Right cardiac atrium (tissue), 5 donors: ENCODE data around the gene DET1. TPM values are rescaled to one million over a fixed set of nuclear protein-coding genes. Genes with fewer than 3 reads are reported as not detected.
"Not testable (repeated sequence)": the region's sequence is repeated elsewhere in the genome, so short reads cannot be mapped to it uniquely, and the experiment has no call there.

ENCODE experiments used
- ATAC-seq, 2 donors: fragments of 200-7000 bp; cut with Tn5 transposase; one replicate each; pipeline versions ENCODE4 v1.8.0 to v1.9.1; 2020; ENCODE audit warnings: moderate library complexity in 2 of 2, mild to moderate bottlenecking in 1 of 2
- DNase-seq, 3 donors: peaks; one replicate each; pipeline ENCODE4 v3.0.0-alpha.2; 2020
- H3K27ac ChIP-seq: one replicate; pipeline ENCODE4 v1.5.1; 2013; ENCODE audit warnings: mild to moderate bottlenecking, low read length, control low read depth, moderate library complexity
- H3K27me3 ChIP-seq: one replicate; pipeline ENCODE4 v1.6.1; 2013; ENCODE audit not compliant: control insufficient read depth, insufficient read depth
- H3K4me1 ChIP-seq: one replicate; pipeline ENCODE4 v1.6.1; 2013; ENCODE audit warnings: low read length; ENCODE audit not compliant: control insufficient read depth, insufficient read depth
- H3K4me3 ChIP-seq: one replicate; pipeline ENCODE4 v1.5.1; 2013; ENCODE audit warnings: low read length, control low read depth
- H3K9me3 ChIP-seq: one replicate; pipeline ENCODE4 v1.6.1; 2013; ENCODE audit warnings: low read length; ENCODE audit not compliant: control insufficient read depth
- WGBS: extraction: QIAGEN DNeasy Blood & Tissue Kit; methylation state at CpG from one replicate; pipeline ENCODE4 v1.1.7; 2013; 5-methylcytosine and 5-hydroxymethylcytosine counted together
- intact Hi-C, 4 donors: fragments of 100-400 bp; cut with DNase I; formaldehyde crosslinking; loops; one replicate each; pipeline versions ENCODE4 v1.11.0 to v1.14.0; 2022 to 2023
- polyA plus RNA-seq: library from polyadenylated mRNA; stranded (reverse); fragments of 200-250 nt; gene quantifications from one replicate; pipeline ENCODE4 v1.2.3, GENCODE V29; 2013
- total RNA-seq, 4 donors: library from RNA; stranded (reverse); fragmentation: NEBNext Ultra II Directional; extraction: Animal tissue kit (Norgen Biotek cat#: 25700); gene quantifications; one replicate each; pipeline ENCODE4 v1.2.1, GENCODE V29; 2021
- donor health status: healthy with polysubstance abuse.
- donor health status: DM: no; HTN: yes; CAD: no.
- donor health status: DM: no; HTN: no; CAD: no.
- donor health status: DM: no; HTN: yes; CAD: no; lungs with severe emphysema.
- donor health status: DM: yes; HTN: yes; CAD: no.

The DET1 gene
- total and polyA plus RNA-seq, 5 donors = 5.1 to 8.0 (median 6.2) TPM

DNA sequence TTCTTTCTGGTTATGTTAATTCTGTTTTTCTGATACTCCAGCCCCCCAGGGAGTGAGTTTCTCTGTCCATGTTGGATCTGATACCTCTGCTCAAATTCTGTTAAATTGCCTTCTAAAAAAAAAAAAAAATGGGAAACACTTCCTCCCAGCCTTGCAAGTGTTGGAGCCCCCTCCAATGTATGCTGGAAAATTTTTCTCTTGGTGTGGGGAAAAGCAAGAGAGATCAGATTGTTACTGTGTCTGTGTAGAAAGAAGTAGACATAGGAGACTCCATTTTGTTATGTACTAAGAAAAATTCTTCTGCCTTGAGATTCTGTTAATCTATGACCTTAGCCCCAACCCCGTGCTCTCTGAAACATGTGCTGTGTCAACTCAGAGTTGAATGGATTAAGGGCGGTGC lies 6.1 kb downstream of the DET1 start:
- 65% methylated on average over 2 of the region's 2 CpGs for WGBS
- intact Hi-C loops = not testable (repeated sequence)

DNA sequence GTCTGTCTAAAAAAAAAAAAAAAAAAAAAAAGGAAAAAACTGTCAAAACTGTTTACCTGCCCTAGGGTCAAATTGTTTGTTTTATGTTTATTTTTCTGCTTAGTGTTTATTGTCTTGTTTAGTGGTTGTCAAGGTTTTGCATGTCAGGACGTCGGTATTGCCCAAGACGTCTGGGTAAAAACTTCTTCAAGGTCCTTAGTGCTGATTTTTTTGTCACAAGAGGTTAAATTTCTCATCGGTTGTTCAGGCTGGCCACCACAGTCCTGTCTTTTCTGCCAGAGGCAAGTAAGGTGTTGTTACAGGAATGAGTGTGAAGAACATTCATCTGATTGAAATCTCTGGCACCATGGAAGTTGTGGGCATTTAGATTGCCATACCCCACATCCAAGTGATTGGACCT lies 7.0 kb downstream of the DET1 start:
- ATAC-seq (no peak), DNase-seq (no peak)
- H3K27me3 ChIP-seq = no peaks in the 10 kb centered on the region
- H3K27ac ChIP-seq = no peak overlapping the region
- no peaks in the 10 kb centered on the region for H3K9me3 ChIP-seq
- peaks cover 3% of the 10 kb centered on the region for H3K4me1 ChIP-seq
- 67% methylated on average over 4 of the region's 4 CpGs for WGBS
- no peak overlapping the region for H3K4me3 ChIP-seq
- intact Hi-C loops = no loop called here

More for the DNA sequence above, 6.1 kb downstream of the DET1 start:
- not testable (repeated sequence) for H3K4me3 ChIP-seq, H3K4me1 ChIP-seq, H3K27ac ChIP-seq, H3K27me3 ChIP-seq, ATAC-seq, DNase-seq, H3K9me3 ChIP-seq

DNA sequence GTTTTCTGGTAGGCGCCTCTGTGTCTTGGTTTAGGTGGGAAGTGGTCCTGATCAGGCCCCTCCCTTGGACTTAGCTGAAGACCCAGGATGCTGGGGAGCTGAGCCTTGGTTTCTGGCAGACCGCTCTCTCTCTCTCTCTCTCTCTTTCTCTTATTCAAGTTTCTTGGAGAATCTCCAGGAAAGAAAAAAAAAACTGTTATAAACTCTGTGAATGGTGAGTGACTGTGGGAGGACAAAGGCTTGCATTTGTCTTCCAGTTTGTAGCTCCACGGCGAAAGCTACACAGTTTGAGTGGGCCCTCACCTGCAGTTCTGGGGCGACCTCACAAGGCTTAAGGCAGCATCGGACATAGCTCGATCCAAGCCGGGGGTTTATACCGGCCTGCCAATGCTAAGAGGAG lies 7.5 kb downstream of the DET1 start:
- intact Hi-C loops = no loop called here
- Histone ChIP-seq H3K9me3 (no peaks in the 10 kb centered on the region), H3K27ac (peak overlapping the region; percentile 48), H3K27me3 (no peaks in the 10 kb centered on the region), H3K4me3 (no peak overlapping the region), H3K4me1 (peaks cover 3% of the 10 kb centered on the region)
- no peak for DNase-seq
- ATAC-seq = peak in 1 of 2 donors; percentile 36
- 77% methylated on average over 9 of the region's 9 CpGs for WGBS

DNA sequence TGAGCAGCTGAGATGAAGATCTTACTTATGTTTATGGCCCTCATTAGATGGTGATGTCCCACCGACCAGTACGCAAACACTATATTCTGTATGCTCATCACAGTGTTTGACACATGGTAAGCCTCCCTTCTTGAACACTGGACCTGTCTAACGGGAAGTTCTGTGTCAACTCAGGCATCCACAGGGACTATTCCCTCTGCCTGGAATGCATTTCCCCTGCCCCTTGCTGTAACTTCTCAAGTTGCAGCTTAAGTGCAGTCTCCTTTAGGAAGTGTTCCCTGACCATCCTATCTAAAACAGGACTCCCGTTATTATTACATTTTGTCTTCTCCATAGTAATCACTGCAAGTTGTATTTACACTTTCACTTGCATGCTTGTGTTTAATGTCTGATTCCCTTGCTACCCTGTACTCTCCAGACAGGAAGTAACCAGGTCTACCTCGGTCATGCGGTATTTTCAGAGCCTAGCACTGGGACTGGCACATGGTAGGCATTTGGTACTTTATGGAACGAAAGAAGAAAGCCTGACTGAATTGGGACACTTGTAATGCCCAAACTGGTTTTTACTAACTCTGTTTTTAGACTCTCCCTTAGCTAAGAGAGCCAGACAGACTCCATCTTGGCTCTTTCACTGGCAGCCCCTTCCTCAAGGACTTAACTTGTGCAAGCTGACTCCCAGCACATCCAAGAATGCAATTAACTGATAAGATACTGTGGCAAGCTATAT lies 8.7 kb downstream of the DET1 start:
- WGBS = 82% methylated on average over 7 of the region's 7 CpGs
- no peak for DNase-seq
- no peaks in the 10 kb centered on the region for H3K27me3 ChIP-seq
- no peaks in the 10 kb centered on the region for H3K9me3 ChIP-seq
- H3K4me1 ChIP-seq = peaks cover 3% of the 10 kb centered on the region
- intact Hi-C loops = no loop called here
- H3K4me3 ChIP-seq = no peak overlapping the region
- ATAC-seq = no peak
- no peak overlapping the region for H3K27ac ChIP-seq

DNA sequence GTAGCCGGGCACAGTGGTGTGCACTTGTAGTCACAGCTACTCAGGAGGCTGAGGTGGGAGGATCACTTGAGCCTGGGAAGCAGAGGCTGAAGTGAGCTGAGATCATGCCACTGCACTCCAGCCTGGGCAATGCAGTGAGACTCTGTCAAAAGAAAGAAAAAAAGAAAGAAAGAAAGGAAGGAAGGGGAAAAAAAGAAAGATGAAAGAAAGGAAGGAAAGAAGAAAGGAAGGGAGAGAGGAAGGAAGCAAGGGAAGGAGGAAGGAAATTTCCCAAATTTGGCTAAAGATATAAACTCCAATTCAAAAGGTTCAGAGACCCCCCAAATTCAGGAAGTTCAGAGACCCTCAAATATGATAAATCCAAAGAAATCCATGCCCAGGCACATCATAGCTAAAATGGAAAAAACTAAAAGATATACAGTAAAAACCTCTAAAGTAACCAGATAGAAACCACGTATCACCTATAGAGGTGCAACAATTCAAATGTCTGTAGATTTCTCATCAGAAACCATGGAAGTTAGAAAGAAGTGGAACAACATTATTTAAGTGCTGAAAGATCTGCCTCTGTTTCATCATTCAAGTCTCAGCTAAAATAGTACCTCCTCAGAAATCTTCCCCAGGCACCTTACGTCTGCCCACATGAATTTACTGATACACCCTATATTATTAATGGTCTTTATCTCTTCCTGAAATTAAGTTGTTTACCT lies 10.7 kb downstream of the DET1 start:
- H3K9me3 ChIP-seq = no peaks in the 10 kb centered on the region
- no peak overlapping the region for H3K27ac ChIP-seq
- DNase-seq (no peak), ATAC-seq (no peak)
- 98% methylated on average over 3 of the region's 3 CpGs for WGBS
- no peaks in the 10 kb centered on the region for H3K27me3 ChIP-seq
- no peak overlapping the region for H3K4me3 ChIP-seq
- H3K4me1 ChIP-seq = no peaks in the 10 kb centered on the region
- intact Hi-C loops = no loop called here

DNA sequence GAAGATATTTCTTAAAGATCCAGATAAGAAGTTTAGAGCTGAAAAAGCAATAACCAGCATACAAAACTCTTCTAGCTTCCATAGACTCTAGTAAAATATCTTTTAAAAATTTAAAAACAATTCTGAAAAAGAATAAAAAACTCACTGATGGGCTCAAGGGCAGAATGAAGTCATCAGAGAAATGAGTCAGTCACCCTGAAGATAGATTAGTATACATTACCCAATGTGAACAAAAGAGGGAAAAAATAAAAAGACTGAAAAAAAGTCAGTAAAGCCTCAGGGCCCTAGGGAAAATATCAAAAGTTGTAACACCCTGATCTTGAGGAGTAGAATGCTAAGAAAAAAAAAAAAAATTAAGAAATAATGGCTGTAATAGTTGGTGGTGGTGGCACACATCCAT lies 11.4 kb downstream of the DET1 start:
- ATAC-seq = no peak
- intact Hi-C loops = no loop called here
- no peak for DNase-seq
- Histone ChIP-seq H3K4me3 (no peak overlapping the region), H3K27ac (no peak overlapping the region), H3K9me3 (no peaks in the 10 kb centered on the region), H3K27me3 (no peaks in the 10 kb centered on the region), H3K4me1 (no peaks in the 10 kb centered on the region)

DNA sequence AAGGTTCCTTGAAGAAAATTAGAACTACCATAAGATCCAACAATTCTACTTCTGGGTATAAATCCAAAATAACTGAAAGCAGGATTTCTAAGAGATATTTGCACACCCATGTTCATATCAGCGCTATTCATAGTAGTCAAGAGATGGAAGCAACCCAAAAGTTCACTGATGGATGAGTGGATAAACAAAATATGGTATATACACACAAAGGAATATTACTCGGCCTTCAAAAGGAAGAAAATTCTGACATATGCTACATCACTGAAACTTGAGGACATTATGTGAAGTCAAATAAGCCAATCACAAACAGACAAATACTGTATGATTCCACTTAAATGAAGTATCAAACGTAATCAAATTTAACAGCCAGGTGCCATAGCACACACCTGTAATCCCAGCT lies 13.1 kb downstream of the DET1 start:
- no peaks in the 10 kb centered on the region for H3K9me3 ChIP-seq
- no peak for ATAC-seq
- no peak overlapping the region for H3K27ac ChIP-seq
- intact Hi-C loops = no loop called here
- H3K4me1 ChIP-seq = no peaks in the 10 kb centered on the region
- WGBS = 95% methylated on average over 3 of the region's 3 CpGs
- no peak for DNase-seq
- H3K27me3 ChIP-seq = no peaks in the 10 kb centered on the region
- no peak overlapping the region for H3K4me3 ChIP-seq

DNA sequence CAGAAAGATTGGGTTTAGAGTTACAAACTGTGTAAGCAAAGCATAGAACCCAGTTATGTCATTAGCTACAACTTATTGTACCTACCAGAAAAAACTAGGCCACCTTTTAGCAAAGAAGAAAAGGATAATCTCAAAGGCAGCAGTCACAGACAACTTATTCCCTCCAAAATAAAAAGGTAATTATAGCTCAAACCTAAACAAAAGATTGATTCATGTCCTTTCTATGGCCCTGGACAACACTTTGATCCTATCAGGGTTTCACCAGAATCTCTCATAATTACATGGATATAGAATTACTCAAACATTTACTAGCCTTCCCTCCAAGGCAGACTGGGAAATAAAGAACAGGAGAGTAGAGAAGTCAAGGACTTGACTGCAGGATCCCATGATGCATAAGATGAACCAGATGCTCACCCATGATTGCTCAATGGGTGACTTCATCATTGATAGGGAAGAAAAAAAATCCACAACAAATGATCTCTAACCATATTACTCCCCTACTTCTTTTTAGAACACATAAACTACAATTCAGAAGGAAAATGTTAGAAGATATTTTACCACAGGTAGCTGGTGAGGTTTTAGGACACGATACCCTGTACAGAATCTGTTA lies 17.4 kb downstream of the DET1 start:
- DNase-seq (no peak), ATAC-seq (no peak)
- 99% methylated on average over 1 of the region's 1 CpG for WGBS
- no peaks in the 10 kb centered on the region for H3K9me3 ChIP-seq
- H3K27ac ChIP-seq = no peak overlapping the region
- H3K27me3 ChIP-seq = no peaks in the 10 kb centered on the region
- no peaks in the 10 kb centered on the region for H3K4me1 ChIP-seq
- intact Hi-C loops = no loop called here
- H3K4me3 ChIP-seq = no peak overlapping the region

DNA sequence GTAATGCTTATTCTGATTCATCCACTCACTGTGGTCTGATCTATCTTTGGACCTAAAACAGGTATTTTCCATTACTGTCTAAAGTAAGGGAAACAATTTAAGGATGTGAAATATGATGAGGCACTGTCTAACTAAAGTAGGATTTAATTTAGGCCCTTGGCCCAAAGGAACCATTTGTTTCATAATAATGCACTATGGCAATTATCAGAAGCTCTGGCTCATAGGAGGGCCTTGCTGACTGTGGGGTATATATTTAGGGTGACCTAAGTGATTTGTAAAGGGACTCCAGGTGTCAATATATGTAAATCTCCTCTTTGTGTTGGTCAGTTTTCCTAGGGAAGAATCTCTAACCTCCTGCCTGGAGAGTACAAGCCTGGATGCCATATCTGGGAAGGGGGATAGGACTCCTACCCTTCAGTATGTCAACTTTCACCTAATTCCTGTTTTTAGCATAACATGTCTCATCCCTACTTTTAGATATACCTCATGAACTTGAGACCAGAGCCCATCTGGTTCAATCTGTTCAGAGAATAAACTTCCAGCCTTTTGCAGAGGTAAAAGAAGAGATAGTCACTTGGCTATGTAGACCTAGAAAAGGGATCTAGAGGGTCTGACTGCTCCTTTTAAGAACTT lies 20.1 kb downstream of the DET1 start:
- intact Hi-C loops = no loop called here
- ATAC-seq (no peak), DNase-seq (no peak)
- H3K4me1 ChIP-seq = no peaks in the 10 kb centered on the region
- no peak overlapping the region for H3K27ac ChIP-seq
- no peaks in the 10 kb centered on the region for H3K27me3 ChIP-seq
- no peak overlapping the region for H3K4me3 ChIP-seq
- no peaks in the 10 kb centered on the region for H3K9me3 ChIP-seq

DNA sequence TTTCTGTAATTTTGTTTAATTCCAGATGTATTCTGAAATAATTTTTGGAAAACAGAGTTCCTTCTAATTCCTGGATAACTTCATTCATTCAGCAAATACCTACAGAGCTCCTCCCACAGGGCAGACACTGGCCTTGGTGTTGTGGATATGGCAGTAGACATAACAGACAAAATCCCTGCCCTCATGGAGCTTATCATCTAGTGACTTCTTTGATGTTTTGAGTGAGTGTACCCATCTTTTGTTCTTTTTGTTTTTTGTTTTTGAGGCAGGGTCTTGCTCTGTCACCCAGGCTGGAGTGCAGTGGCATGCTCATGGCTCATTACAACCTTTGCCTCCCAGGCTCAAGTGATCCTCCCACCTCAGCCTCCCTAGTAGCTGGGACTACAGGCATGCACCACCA lies 21.1 kb downstream of the DET1 start:
- Histone ChIP-seq H3K4me3 (no peak overlapping the region), H3K9me3 (no peaks in the 10 kb centered on the region), H3K27me3 (no peaks in the 10 kb centered on the region), H3K4me1 (no peaks in the 10 kb centered on the region), H3K27ac (no peak overlapping the region)
- intact Hi-C loops = no loop called here
- no peak for DNase-seq
- no peak for ATAC-seq

DNA sequence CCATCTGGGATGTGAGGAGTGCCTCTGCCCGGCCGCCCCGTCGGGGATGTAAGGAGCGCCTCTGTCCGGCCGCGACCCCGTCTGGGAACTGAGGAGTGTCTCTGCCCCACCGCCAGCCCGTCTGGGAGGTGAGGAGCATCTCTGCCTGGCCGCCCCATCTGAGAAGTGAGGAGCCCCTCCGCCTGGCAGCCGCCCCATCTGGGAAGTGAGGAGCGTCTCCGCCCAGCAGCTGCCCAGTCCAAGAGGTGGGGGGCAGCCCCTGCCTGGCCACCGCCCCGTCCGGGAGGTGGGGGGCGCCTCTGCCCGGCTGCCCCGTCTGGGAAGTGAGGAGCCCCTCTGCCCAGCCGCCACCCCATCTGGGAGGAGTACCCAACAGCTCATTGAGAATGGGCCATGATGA lies 22.4 kb downstream of the DET1 start:
- H3K27me3 ChIP-seq, intact Hi-C loops, H3K4me1 ChIP-seq, H3K9me3 ChIP-seq, ATAC-seq, DNase-seq, H3K27ac ChIP-seq, H3K4me3 ChIP-seq: not testable (repeated sequence)
- 94% methylated on average over 23 of the region's 23 CpGs for WGBS
